Measurements from ENCODE around the gene PTPRM. TPM values are rescaled to one million over a fixed set of nuclear protein-coding genes. Genes with fewer than 3 reads are reported as not detected.

Gene PTPRM
- polyA plus RNA-seq, 1 of the 3 experiments (the other 2 are of a cell fraction) = 16.0 TPM

GRCh38 chr18:8229040-8229439 is 661.9 kb downstream of the PTPRM start:
- no peak overlapping the region for H2AFZ ChIP-seq (ENCODE audit: low read depth)
- no peak overlapping the region for H3K9ac ChIP-seq
- no peak overlapping the region for H3K4me3 ChIP-seq (ENCODE audit: low read depth in 2 of 2, low read length in 1 of 2)
- no peaks in the 10 kb centered on the region for H3K9me3 ChIP-seq
- CTCF ChIA-PET = no interaction called here
- DNase-seq = no peak
- H4K20me1 ChIP-seq (ENCODE audit: insufficient read depth) = no peaks in the 10 kb centered on the region
- H3K27me3 ChIP-seq (ENCODE audit: insufficient read depth) = no peaks in the 10 kb centered on the region
- H3K4me1 ChIP-seq (ENCODE audit: control insufficient read depth in 1 of 2, insufficient read depth in 2 of 2, low read depth in 1 of 2, low read length in 1 of 2) = no peaks in the 10 kb centered on the region; a peak in 1 of 4 replicates
- no peaks in the 10 kb centered on the region for H3F3A ChIP-seq (replicated peaks; ENCODE audit: insufficient read depth)
- H3K79me2 ChIP-seq (ENCODE audit: insufficient read depth) = no peaks in the 10 kb centered on the region
- 39% methylated on average over 5 of the region's 5 CpGs for WGBS (ENCODE audit: low lambda C conversion rate)
- POLR2A ChIA-PET = no interaction called here
- no peak for TF ChIP-seq RCOR1 (IDR thresholded peaks at IDR 0.05; ENCODE audit: low read length)
- no peaks in the 10 kb centered on the region for H3K9me2 ChIP-seq
- no peak overlapping the region for H3K27ac ChIP-seq (ENCODE audit: low read depth in 2 of 2, low read length in 1 of 2)
- no peak overlapping the region for H3K4me2 ChIP-seq
- no peaks in the 10 kb centered on the region for H3K36me3 ChIP-seq (replicated peaks in 1 of 2; ENCODE audit: control insufficient read depth in 1 of 2, insufficient read depth in 2 of 2, low read length in 1 of 2)

DNA sequence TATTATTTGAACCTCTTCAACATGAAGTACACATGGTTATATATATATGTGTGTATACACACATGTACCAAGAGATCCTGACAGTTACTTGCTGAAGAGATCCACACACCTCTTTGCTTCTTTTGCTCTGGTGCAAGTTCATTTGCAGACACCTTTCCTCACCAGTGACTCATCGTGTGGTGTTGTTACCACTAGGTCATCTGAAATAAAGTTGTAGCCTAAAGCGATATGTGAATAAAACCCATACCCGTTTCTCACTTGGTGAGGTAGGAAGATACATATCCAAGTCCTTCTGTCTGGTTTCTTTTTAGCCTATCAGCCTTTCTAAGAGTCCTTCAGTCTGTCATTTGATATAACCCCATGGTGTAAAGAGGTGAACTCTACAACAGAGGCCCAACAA is 662.7 kb downstream of the PTPRM start:
- no peak overlapping the region for H3K9ac ChIP-seq
- no peaks in the 10 kb centered on the region; a peak in 1 of 4 replicates for H3K4me1 ChIP-seq (ENCODE audit: control insufficient read depth in 1 of 2, insufficient read depth in 2 of 2, low read depth in 1 of 2, low read length in 1 of 2)
- no peaks in the 10 kb centered on the region for H3K36me3 ChIP-seq (replicated peaks in 1 of 2; ENCODE audit: control insufficient read depth in 1 of 2, insufficient read depth in 2 of 2, low read length in 1 of 2)
- no peak overlapping the region for H2AFZ ChIP-seq (ENCODE audit: low read depth)
- H3K4me3 ChIP-seq (ENCODE audit: low read depth in 2 of 2, low read length in 1 of 2) = no peak overlapping the region
- TF ChIP-seq NRF1 (IDR thresholded peaks at IDR 0.05; ENCODE audit: low read depth, low read length) (no peak), RCOR1 (IDR thresholded peaks at IDR 0.05; ENCODE audit: low read length) (no peak), RFX5 (IDR thresholded peaks at IDR 0.05; ENCODE audit: low read length) (no peak), SMC3 (IDR thresholded peaks at IDR 0.05; ENCODE audit: low read depth, low read length) (no peak), EP300 (IDR thresholded peaks at IDR 0.05; ENCODE audit: borderline replicate concordance in 1 of 2, low read depth in 1 of 2, low read length in 1 of 2) (no peak), TCF12 (IDR thresholded peaks at IDR 0.05) (no peak), YY1 (IDR thresholded peaks at IDR 0.05; ENCODE audit: low read depth) (no peak), CHD2 (IDR thresholded peaks at IDR 0.05; ENCODE audit: low read length, partially characterized antibody) (no peak)
- TF ChIP-seq, protein P1, sequence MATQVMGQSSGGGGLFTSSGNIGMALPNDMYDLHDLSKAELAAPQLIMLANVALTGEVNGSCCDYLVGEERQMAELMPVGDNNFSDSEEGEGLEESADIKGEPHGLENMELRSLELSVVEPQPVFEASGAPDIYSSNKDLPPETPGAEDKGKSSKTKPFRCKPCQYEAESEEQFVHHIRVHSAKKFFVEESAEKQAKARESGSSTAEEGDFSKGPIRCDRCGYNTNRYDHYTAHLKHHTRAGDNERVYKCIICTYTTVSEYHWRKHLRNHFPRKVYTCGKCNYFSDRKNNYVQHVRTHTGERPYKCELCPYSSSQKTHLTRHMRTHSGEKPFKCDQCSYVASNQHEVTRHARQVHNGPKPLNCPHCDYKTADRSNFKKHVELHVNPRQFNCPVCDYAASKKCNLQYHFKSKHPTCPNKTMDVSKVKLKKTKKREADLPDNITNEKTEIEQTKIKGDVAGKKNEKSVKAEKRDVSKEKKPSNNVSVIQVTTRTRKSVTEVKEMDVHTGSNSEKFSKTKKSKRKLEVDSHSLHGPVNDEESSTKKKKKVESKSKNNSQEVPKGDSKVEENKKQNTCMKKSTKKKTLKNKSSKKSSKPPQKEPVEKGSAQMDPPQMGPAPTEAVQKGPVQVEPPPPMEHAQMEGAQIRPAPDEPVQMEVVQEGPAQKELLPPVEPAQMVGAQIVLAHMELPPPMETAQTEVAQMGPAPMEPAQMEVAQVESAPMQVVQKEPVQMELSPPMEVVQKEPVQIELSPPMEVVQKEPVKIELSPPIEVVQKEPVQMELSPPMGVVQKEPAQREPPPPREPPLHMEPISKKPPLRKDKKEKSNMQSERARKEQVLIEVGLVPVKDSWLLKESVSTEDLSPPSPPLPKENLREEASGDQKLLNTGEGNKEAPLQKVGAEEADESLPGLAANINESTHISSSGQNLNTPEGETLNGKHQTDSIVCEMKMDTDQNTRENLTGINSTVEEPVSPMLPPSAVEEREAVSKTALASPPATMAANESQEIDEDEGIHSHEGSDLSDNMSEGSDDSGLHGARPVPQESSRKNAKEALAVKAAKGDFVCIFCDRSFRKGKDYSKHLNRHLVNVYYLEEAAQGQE (IDR thresholded peaks at IDR 0.05; ENCODE audit: low read depth, low read length) = no peak
- TF ChIP-seq, protein P2, sequence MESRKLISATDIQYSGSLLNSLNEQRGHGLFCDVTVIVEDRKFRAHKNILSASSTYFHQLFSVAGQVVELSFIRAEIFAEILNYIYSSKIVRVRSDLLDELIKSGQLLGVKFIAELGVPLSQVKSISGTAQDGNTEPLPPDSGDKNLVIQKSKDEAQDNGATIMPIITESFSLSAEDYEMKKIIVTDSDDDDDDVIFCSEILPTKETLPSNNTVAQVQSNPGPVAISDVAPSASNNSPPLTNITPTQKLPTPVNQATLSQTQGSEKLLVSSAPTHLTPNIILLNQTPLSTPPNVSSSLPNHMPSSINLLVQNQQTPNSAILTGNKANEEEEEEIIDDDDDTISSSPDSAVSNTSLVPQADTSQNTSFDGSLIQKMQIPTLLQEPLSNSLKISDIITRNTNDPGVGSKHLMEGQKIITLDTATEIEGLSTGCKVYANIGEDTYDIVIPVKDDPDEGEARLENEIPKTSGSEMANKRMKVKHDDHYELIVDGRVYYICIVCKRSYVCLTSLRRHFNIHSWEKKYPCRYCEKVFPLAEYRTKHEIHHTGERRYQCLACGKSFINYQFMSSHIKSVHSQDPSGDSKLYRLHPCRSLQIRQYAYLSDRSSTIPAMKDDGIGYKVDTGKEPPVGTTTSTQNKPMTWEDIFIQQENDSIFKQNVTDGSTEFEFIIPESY (IDR thresholded peaks at IDR 0.05; ENCODE audit: borderline replicate concordance, low read depth) = no peak
- no peaks in the 10 kb centered on the region for H3K9me3 ChIP-seq
- no peaks in the 10 kb centered on the region for H3K9me2 ChIP-seq
- ChIA-PET CTCF (no interaction called here), POLR2A (no interaction called here)
- no peaks in the 10 kb centered on the region for H3F3A ChIP-seq (replicated peaks; ENCODE audit: insufficient read depth)
- DNase-seq = no peak
- no peaks in the 10 kb centered on the region for H3K79me2 ChIP-seq (ENCODE audit: insufficient read depth)
- no peak overlapping the region; a peak in 1 of 4 replicates for H3K27ac ChIP-seq (ENCODE audit: low read depth in 2 of 2, low read length in 1 of 2)
- H3K4me2 ChIP-seq = no peak overlapping the region
- H4K20me1 ChIP-seq (ENCODE audit: insufficient read depth) = no peaks in the 10 kb centered on the region
- 77% methylated on average over 3 of the region's 3 CpGs for WGBS (ENCODE audit: low lambda C conversion rate)
- H3K27me3 ChIP-seq (ENCODE audit: insufficient read depth) = no peaks in the 10 kb centered on the region
